ENCODE measurements around the gene ASPSCR1. TPM values are rescaled to one million over a fixed set of nuclear protein-coding genes. Genes with fewer than 3 reads are reported as not detected.

ASPSCR1 gene
- total RNA-seq, 1 donor from 2014 or later, result 25.6 TPM

DNA sequence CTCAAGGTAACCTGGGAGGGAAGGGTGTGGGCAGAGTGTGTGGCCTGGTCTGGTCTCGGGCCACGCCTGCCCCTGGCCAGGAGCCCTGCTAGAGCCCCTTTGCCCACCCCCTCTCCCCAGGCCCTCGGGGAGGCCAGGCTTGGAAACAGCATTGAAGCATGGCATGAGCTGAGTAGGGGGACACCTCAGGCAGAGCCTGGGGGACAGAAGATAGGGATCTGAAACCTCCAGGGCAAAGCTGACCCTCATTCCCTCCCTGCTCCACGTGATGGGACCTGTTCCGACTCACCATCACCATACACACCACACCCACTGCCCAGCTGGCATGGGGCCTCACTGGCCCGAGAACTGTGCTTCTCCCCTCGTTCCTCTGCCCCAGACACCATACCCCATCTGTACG, 71.7 kb downstream of the ASPSCR1 start:
- no peak overlapping the region for H3K4me3 Mint-ChIP-seq (ENCODE audit: unreplicated experiment)
- DNase-seq (ENCODE audit: low spot score), result no peak
- H3K4me1 Mint-ChIP-seq (ENCODE audit: unreplicated experiment), result no peaks in the 10 kb centered on the region
- peaks cover 8% of the 10 kb centered on the region for H3K36me3 Mint-ChIP-seq (ENCODE audit: low read depth, unreplicated experiment)
- H3K27ac Mint-ChIP-seq (ENCODE audit: unreplicated experiment), result no peak overlapping the region
- no peaks in the 10 kb centered on the region for H3K9me3 Mint-ChIP-seq (ENCODE audit: unreplicated experiment)
- TF ChIP-seq, protein P1, sequence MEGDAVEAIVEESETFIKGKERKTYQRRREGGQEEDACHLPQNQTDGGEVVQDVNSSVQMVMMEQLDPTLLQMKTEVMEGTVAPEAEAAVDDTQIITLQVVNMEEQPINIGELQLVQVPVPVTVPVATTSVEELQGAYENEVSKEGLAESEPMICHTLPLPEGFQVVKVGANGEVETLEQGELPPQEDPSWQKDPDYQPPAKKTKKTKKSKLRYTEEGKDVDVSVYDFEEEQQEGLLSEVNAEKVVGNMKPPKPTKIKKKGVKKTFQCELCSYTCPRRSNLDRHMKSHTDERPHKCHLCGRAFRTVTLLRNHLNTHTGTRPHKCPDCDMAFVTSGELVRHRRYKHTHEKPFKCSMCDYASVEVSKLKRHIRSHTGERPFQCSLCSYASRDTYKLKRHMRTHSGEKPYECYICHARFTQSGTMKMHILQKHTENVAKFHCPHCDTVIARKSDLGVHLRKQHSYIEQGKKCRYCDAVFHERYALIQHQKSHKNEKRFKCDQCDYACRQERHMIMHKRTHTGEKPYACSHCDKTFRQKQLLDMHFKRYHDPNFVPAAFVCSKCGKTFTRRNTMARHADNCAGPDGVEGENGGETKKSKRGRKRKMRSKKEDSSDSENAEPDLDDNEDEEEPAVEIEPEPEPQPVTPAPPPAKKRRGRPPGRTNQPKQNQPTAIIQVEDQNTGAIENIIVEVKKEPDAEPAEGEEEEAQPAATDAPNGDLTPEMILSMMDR (IDR thresholded peaks at IDR 0.05; ENCODE audit: unreplicated experiment), result no peak
- peaks cover 10% of the 10 kb centered on the region for H3K27me3 Mint-ChIP-seq (ENCODE audit: unreplicated experiment)

DNA sequence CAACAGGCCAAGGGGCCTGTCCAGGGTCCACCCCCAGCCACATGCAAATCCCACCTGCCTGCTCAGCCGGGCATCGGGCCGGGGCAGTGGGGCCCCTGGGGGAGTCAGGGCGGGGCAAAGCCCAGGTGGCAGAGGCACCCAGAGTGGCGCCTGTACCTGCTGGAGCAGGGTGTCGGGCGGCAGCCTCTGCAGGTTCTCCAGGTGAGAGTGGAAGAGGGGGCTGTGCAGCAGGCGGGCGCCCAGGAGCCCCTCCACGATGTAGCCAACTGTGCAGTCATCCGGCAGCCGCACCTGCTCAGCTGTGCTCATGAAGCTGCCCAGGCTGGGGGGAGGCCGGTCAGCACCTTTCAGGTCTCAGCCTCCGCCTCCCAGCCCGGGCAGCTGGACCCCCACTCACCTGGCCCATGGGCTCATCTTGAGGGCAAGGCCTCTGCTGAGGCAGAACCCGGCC, 72.1 kb downstream of the ASPSCR1 start:
- no peaks in the 10 kb centered on the region for H3K9me3 Mint-ChIP-seq (ENCODE audit: unreplicated experiment)
- peaks cover 8% of the 10 kb centered on the region for H3K36me3 Mint-ChIP-seq (ENCODE audit: low read depth, unreplicated experiment)
- no peak overlapping the region for H3K27ac Mint-ChIP-seq (ENCODE audit: unreplicated experiment)
- TF ChIP-seq, protein P1 (IDR thresholded peaks at IDR 0.05; ENCODE audit: unreplicated experiment), result no peak
- H3K4me1 Mint-ChIP-seq (ENCODE audit: unreplicated experiment), result no peaks in the 10 kb centered on the region
- no peak overlapping the region for H3K4me3 Mint-ChIP-seq (ENCODE audit: unreplicated experiment)
- H3K27me3 Mint-ChIP-seq (ENCODE audit: unreplicated experiment), result peaks cover 10% of the 10 kb centered on the region
- no peak for DNase-seq (ENCODE audit: low spot score)

DNA sequence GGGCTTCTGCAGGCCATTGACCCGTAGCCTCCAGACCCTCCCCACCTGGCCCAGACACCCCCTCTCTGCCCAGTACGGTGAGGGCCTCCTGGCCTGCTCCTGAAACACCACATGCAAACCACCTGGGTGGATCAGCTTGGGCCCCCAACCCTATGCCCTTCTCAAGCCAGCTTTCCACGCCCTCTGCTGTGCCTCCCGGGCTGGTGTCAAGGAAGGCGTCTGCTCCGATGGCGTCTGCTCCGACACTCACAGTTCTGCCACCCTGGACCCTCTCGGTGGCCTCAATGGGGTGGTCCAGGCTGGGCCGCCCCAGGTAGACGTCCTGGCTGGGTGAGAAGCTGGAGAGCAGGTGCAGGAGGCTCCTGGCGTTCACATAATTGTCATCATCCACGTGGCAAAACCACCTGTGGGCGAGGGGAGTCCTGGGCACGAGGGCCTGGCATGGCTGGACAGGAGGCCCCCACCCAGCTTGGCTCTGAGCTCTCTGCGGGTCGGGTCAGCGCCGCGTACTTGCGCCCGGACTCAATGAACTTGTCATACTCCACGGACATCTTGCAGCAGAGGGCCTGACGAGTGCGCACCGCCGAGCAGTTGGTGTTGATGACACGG, 72.8 kb downstream of the ASPSCR1 start:
- no peak overlapping the region for H3K27ac Mint-ChIP-seq (ENCODE audit: unreplicated experiment)
- TF ChIP-seq, protein P1 (IDR thresholded peaks at IDR 0.05; ENCODE audit: unreplicated experiment), result no peak
- no peak for DNase-seq (ENCODE audit: low spot score)

DNA sequence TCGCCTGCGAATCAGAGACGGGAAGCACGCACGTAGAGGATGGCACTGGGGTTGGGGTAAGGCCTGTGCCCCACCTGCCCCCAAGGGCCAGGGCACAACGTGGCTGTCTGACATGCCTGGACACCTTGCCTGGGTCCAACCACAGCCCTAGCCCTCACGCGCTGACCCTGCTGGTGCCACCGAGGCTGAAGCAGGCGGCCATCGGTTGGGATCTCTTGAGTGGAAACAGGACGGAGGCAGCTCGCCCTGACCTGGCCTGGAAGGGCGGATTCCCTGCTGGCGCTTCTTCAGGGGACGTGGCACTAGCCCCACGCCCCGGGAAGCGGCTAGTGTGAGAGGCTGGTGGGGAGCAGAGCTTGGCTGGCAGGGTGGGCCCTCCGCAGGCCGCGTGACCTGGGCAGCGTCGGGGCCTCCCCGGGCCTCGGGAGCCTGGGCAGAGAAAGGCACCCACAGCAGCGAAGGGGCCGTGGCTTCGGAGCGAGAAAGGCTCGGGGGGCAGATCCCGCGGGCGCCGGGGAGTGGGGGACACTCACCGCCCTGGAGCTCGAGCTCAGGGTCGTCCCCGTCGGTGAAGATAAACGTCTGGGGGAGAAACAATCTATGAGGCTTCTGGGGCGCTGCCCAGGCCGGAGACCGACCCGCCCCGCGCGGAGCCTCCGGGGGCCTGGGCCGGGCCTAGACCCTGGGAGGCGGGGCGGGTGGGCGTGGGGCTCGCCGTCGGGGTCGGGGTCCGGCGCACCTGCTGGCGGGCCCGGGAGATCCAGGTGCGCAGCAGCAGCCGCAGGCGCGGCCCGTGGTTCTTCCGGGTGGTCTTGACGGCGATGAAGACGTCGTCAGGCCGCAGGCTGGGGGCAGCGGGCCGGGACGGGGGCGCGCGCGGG, 73.6 kb downstream of the ASPSCR1 start:
- Mint-ChIP-seq H3K4me3 (ENCODE audit: unreplicated experiment) (peak overlapping the region; percentile 88), H3K4me1 (ENCODE audit: unreplicated experiment) (no peaks in the 10 kb centered on the region), H3K27ac (ENCODE audit: unreplicated experiment) (no peak overlapping the region)

More for the DNA sequence above, 72.8 kb downstream of the ASPSCR1 start:
- no peaks in the 10 kb centered on the region for H3K9me3 Mint-ChIP-seq (ENCODE audit: unreplicated experiment)
- H3K4me1 Mint-ChIP-seq (ENCODE audit: unreplicated experiment), result no peaks in the 10 kb centered on the region
- peaks cover 10% of the 10 kb centered on the region for H3K27me3 Mint-ChIP-seq (ENCODE audit: unreplicated experiment)
- peak overlapping the region; percentile 88 for H3K4me3 Mint-ChIP-seq (ENCODE audit: unreplicated experiment)
- peaks cover 8% of the 10 kb centered on the region for H3K36me3 Mint-ChIP-seq (ENCODE audit: low read depth, unreplicated experiment)

More for the DNA sequence above, 73.6 kb downstream of the ASPSCR1 start:
- peaks cover 8% of the 10 kb centered on the region for H3K36me3 Mint-ChIP-seq (ENCODE audit: low read depth, unreplicated experiment)
- H3K9me3 Mint-ChIP-seq (ENCODE audit: unreplicated experiment), result no peaks in the 10 kb centered on the region
- TF ChIP-seq, protein P1 (IDR thresholded peaks at IDR 0.05; ENCODE audit: unreplicated experiment), result no peak
- H3K27me3 Mint-ChIP-seq (ENCODE audit: unreplicated experiment), result peaks cover 10% of the 10 kb centered on the region
- DNase-seq (ENCODE audit: low spot score), result no peak

Measured in endothelial cell (in vitro differentiated cells).